Measurements from ENCODE around the gene CCDC3. TPM values are rescaled to one million over a fixed set of nuclear protein-coding genes. Genes with fewer than 3 reads are reported as not detected.
A peak's percentile ranks its signal among the peaks of the same experiment; 100 is the strongest.

Gene CCDC3
- 3.7 and 3.8 TPM in 2 replicates for total RNA-seq (2021; fragmentation: NEBNext Ultra II Directional; extraction: Animal tissue kit (Norgen Biotek cat#: 25700))
- 3.2 and 3.4 TPM in 2 replicates for polyA plus RNA-seq (2011; rRNA removed)
- 3.0 TPM for polyA plus RNA-seq (2011; cell fraction: cytosol; rRNA removed)
- 2.2 TPM for polyA plus RNA-seq (2011; cell fraction: nucleus; rRNA removed)
- polyA plus RNA-seq (2012, experiment 1 of 2): 2.0 to 2.3 TPM (median 2.1 TPM) in 4 replicates
- polyA plus RNA-seq (2012, experiment 2 of 2): 3.0 TPM
- polyA plus RNA-seq (2013, experiment 1 of 2): 1.5 TPM
- 1.7 TPM for polyA plus RNA-seq (2013, experiment 2 of 2)
- polyA minus RNA-seq (2011; rRNA and poly(A)+ RNA removed): 1.9 and 2.0 TPM in 2 replicates
- polyA minus RNA-seq (2011; cell fraction: cytosol; rRNA and poly(A)+ RNA removed): 1.7 TPM
- polyA minus RNA-seq (2011; cell fraction: nucleus; rRNA and poly(A)+ RNA removed): 1.9 TPM
- long read RNA-seq, experiment 1, partial matches to known transcripts: 3 of 3 reads
- long read RNA-seq, experiment 1, other reads (novel, unspliced or antisense): 0 of 3 reads
- long read RNA-seq, experiment 2: 0 reads

DNA sequence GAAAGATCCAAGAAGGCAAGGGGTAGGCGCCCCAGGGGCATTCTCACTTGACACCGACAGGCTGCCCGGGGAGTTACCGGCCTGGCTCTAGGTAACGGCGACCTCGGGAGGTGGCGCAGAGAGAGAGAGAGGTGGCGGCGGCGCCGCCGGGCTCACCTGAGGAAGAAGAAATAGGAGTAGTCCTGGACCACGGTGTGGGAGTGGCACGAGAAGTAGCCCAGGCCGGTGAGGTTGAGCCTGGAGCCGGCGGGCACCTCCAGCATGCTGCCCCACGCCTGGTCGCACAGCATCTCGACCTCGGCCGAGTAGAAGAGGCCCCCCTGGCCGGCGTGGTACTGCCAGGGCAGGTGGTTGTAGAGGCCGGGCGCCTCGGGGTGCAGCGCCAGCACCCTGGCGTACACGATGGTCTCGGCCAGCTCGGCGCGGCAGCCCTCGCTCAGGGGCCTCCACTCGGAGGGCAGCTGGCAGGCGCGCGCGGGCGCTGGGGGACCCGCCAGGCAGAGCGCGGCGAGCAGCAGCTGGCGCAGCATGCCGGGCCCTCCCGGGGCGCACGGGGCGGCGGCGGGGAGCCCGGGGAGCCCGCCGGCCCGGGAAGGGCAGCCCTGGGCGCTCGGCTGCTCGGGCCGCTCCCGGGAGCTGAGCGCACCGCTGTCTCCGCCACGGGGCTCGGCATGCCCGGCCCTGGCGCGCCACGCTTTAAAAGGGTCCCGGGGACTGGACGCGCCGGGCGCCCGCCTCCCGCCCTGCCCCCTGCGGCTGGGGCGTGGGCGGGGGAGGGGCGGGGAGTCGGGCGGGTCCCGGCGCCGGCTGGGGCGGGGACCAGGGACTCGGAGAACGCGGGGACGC, at the start of gene CCDC3:
TSS of gene CCDC3 (minus strand) at position 673 of the 846 bp plus-strand sequence. CDS start at position 530, 143 bp downstream.
- CTCF ChIA-PET (ENCODE audit: partially characterized antibody): interaction anchor here (0.7 to 1.8 kb wide), 5 partner anchors 21 to 122 kb away, joined by 3 to 5 read pairs (median 3); no protein-coding TSS in a partner anchor
- TF ChIP-seq RAD21 (IDR thresholded peaks at IDR 0.05 in 1 of 2, conservative IDR thresholded peaks at IDR 0.05 in 1 of 2; ENCODE audit: low read depth in 2 of 2, low read length in 2 of 2) (no peak; a peak in 1 of 4 replicates), RFX5 (IDR thresholded peaks at IDR 0.05; ENCODE audit: borderline replicate concordance, low read depth, low read length) (no peak), KDM4A (IDR thresholded peaks at IDR 0.05; ENCODE audit: low read depth, low read length, severe bottlenecking) (peak; percentile 96), CTBP2 (IDR thresholded peaks at IDR 0.05; ENCODE audit: borderline replicate concordance, insufficient read depth, insufficient read length, low read length) (peak; percentile 63), BCL11A (IDR thresholded peaks at IDR 0.05; ENCODE audit: low read depth in 2 of 2, low read length in 2 of 2) (no peak), KDM1A (IDR thresholded peaks at IDR 0.05; ENCODE audit: borderline replicate concordance, low read length) (no peak), TAF1 (IDR thresholded peaks at IDR 0.05; ENCODE audit: low read depth, low read length) (0 out of 2 replicates have a peak, but pooled peaks have one; percentile 13), POU5F1 (IDR thresholded peaks at IDR 0.05; ENCODE audit: low read depth, low read length) (no peak), SIRT6 (IDR thresholded peaks at IDR 0.05; ENCODE audit: low read length) (no peak)

More for the DNA sequence above, at the start of gene CCDC3:
- Histone ChIP-seq H3K9ac (replicated peaks in 1 of 4; ENCODE audit: extremely low read depth in 1 of 4, low read depth in 3 of 4, low read length in 3 of 4) (peak within 1 kb of the TSS in 1 of 4 experiments; percentile 54; a peak in 1 of 7 replicates), H4K91ac (replicated peaks; ENCODE audit: insufficient read length, low read length) (no peak within 1 kb of the TSS), H3K4me3 (ENCODE audit: extremely low read depth in 1 of 4, insufficient read depth in 2 of 4, low read depth in 3 of 4, low read length in 4 of 4) (peak within 1 kb of the TSS; percentile 43 to 63 (median 45)), H3K23ac (ENCODE audit: insufficient read length) (no peak within 1 kb of the TSS), H3K18ac (ENCODE audit: extremely low read depth, low read length) (no peak within 1 kb of the TSS), H3K4ac (replicated peaks; ENCODE audit: insufficient read length, low read depth, low read length) (no peak within 1 kb of the TSS), H2BK15ac (ENCODE audit: low read length) (no peak within 1 kb of the TSS), H2BK20ac (ENCODE audit: low read length) (no peak within 1 kb of the TSS), H3K79me2 (ENCODE audit: control insufficient read depth in 1 of 2, insufficient read depth in 2 of 2, low read length in 2 of 2) (no peaks in the 10 kb centered on the region), H2AK5ac (ENCODE audit: low read depth, low read length) (no peak within 1 kb of the TSS), H2BK12ac (ENCODE audit: low read depth, low read length) (no peak within 1 kb of the TSS), H3K4me1 (replicated peaks in 1 of 4; ENCODE audit: control insufficient read depth in 3 of 4, insufficient read depth in 4 of 4, low read length in 3 of 4) (no peaks in the 10 kb centered on the region; a peak in 1 of 7 replicates), H4K5ac (ENCODE audit: insufficient read length, low read depth, low read length) (no peak within 1 kb of the TSS), H3K56ac (replicated peaks; ENCODE audit: insufficient read length, low read depth, low read length) (no peak within 1 kb of the TSS), H3K79me1 (ENCODE audit: low read depth, low read length) (no peaks in the 10 kb centered on the region; the same call in 1 of the 2 replicates), H2BK120ac (replicated peaks; ENCODE audit: low read depth, low read length) (no peak within 1 kb of the TSS), H3K27me3 (replicated peaks in 1 of 4; ENCODE audit: control insufficient read depth in 3 of 4, extremely low read depth in 1 of 4, insufficient read depth in 3 of 4, low read length in 3 of 4) (peaks cover 9 to 32% (median 22%) of the 10 kb centered on the region in 4 experiments), H3K36me3 (ENCODE audit: control insufficient read depth in 2 of 4, insufficient read depth in 4 of 4, low read length in 3 of 4) (no peaks in the 10 kb centered on the region), H3K14ac (ENCODE audit: insufficient read length) (no peak within 1 kb of the TSS), H3K9me3 (ENCODE audit: insufficient read depth in 2 of 2, low read depth in 1 of 2, low read length in 1 of 2) (no peaks in the 10 kb centered on the region), H3K27ac (ENCODE audit: low read depth, low read length) (no peak within 1 kb of the TSS), H4K8ac (ENCODE audit: extremely low read depth, insufficient read depth, low read length) (no peak within 1 kb of the TSS), H3K4me2 (ENCODE audit: insufficient read depth in 1 of 2, low read depth in 2 of 2, low read length in 2 of 2) (peak within 1 kb of the TSS; percentile 68 to 79), H2AFZ (ENCODE audit: low read length) (0 out of 2 replicates have a peak within 1 kb of the TSS, but pooled peaks have one; percentile 9), H2BK5ac (ENCODE audit: low read depth, low read length) (no peak within 1 kb of the TSS), H3K23me2 (ENCODE audit: low read depth, low read length) (peaks cover 4% of the 10 kb centered on the region), H4K20me1 (replicated peaks in 1 of 2; ENCODE audit: control insufficient read depth in 1 of 2, insufficient read depth in 2 of 2, low read length in 2 of 2) (no peaks in the 10 kb centered on the region)
- DNase-seq (ENCODE audit: low read depth in 1 of 2, low spot score in 2 of 2) (peak; percentile 9 to 77), FAIRE-seq (no peak)
- WGBS, 2 experiments (ENCODE audit: extremely low coverage in 1 of 2, insufficient coverage in 1 of 2, insufficient read length in 1 of 2, insufficient replicate concordance in 2 of 2, low coverage in 1 of 2, low lambda C conversion rate in 2 of 2, missing lambda C conversion rate in 1 of 2): 2% methylated on average over 30 of the region's 93 CpGs; no CpG with 5 or more reads in 1 of the 2 experiments
- POLR2A ChIA-PET (ENCODE audit: partially characterized antibody): no interaction called here

Measured in H1 (cell line).